HG03025 (cell line): ENCODE data around the gene UBXN10.

Source experiments
- ATAC-seq: cut with Tn5 transposase; IDR thresholded peaks from one replicate; pipeline ENCODE4 v1.9.1; 2021; ENCODE audit warnings: mild to moderate bottlenecking, moderate library complexity; ENCODE audit not compliant: unreplicated experiment, low FRiP score

UBXN10 gene

GRCh38 chr1:20180844-20181207 lies 5.1 kb upstream of the UBXN10 start:
- no peak for ATAC-seq

- no peak for ATAC-seq
Observed at GRCh38 chr1:20182415-20182814, 3.5 kb upstream of the UBXN10 start.

DNA sequence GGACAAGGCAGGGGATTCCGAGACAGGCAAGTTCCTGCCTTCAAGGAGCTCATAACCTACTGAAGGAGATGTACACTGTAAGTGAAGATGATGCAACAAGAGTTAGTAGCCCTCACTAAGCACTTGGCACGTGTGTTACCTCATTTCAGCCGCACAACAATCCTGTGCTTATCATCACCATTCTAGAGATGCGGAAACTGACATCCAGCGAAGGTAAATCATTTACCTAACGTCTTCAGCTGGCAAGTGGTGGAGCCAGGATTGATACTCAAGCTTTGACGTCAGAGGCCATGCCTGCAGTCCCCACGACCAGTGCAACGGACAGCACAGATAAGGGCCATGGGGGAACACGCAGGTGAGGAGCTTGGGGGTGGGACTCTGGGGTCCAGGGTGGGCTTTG lies 2.9 kb upstream of the UBXN10 start:
- no peak for ATAC-seq

GRCh38 chr1:20183616-20184271 lies 2.2 kb upstream of the UBXN10 start:
- ATAC-seq, result no peak

- ATAC-seq, result no peak
Observed at GRCh38 chr1:20184481-20184900, 1.4 kb upstream of the UBXN10 start.

DNA sequence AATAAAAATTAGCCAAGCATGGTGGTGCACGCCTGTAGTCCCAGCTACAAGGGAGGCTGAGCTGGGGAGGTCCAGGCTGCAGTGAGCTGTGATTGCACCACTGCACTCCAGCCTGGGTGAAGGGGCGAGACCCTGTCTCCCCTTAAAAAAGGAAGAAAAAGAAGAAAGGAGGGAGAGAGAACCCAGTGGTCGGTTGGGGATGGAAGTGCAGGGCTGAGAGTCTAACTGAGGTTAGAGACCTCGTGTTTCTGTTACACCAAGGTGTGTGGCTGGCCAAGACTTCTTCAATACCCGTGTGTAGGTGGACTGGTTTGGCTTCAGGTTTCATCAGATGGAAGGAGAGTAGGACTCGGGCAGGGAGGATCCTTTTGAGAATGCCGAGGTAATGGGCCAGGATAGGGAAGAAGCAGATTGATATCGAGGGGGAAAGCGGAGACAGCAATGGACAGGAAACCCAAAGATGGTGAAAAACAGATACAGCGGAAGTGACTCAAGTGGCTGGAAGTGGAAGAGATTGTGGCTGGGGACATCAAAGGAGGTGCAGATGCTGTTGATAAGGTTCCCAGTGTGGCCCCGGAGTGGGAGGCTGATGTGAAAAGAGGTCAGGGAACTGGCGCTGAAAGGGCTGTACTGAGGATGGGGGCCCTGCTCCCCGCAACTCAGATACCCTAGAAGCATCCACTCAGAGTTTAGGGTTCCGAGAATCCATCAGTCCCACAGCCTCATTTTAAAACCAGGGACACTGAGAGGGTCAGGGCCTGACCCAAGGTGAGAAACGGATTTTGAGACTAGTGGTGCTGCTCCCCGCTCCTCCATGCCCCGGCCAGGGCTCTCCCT lies 681 bp upstream of the UBXN10 start:
- no peak for ATAC-seq

- ATAC-seq, result no peak
Observed at GRCh38 chr1:20187103-20187812, 1.4 kb downstream of the UBXN10 start.

GRCh38 chr1:20187813-20188454 lies 2.0 kb downstream of the UBXN10 start:
- no peak for ATAC-seq

DNA sequence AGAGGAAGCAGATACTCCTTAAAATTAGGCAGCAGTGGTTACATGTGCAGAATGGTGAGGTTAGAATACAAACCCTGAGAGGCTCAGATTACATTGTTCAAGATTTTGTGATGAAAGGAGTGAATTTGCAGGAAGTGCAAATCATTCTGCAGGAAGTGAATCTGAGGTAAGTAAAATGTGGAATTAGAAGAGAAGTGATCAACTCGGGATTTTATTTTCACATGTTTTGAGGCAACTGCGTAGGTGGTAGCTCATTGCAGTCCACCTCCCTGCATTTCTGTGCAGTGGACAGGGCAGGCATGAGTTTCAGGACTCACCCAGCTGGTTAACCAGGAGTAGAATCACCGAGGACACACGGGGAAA lies 2.5 kb downstream of the UBXN10 start:
- ATAC-seq, result no peak

- no peak for ATAC-seq
Observed at GRCh38 chr1:20189664-20190063, 3.8 kb downstream of the UBXN10 start.

DNA sequence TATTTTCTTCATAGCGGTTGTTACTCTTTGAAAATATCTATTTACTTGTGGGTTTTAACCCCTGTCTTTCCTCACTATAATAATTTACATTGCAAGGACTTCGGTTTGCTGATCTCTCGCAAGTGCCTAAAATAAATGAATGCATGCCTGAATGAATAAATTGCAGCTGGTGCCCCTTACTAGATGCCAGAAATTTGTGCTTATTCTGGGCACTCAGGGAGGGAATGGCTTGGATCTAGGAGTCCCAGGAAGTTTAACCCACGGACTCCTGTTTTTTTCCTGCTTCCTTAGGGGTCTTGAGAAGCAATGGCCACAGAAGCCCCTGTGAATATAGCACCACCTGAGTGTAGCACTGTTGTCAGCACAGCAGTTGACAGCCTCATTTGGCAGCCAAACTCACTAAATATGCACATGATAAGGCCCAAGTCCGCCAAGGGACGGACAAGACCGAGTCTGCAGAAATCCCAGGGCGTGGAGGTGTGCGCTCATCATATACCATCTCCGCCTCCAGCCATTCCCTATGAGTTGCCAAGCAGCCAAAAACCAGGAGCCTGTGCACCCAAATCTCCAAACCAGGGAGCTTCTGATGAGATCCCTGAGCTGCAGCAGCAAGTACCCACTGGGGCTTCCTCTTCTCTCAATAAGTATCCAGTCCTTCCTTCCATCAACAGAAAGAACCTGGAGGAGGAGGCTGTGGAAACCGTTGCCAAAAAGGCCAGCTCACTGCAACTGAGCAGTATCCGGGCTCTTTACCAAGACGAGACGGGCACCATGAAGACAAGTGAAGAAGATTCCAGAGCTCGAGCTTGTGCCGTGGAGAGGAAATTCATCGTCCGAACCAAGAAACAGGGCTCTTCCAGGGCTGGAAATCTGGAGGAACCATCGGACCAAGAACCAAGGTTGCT lies 4.6 kb downstream of the UBXN10 start:
- no peak for ATAC-seq

- ATAC-seq, result no peak
Observed at GRCh38 chr1:20191266-20191825, 5.5 kb downstream of the UBXN10 start.

GRCh38 chr1:20192364-20192763 lies 6.5 kb downstream of the UBXN10 start:
- ATAC-seq, result no peak

DNA sequence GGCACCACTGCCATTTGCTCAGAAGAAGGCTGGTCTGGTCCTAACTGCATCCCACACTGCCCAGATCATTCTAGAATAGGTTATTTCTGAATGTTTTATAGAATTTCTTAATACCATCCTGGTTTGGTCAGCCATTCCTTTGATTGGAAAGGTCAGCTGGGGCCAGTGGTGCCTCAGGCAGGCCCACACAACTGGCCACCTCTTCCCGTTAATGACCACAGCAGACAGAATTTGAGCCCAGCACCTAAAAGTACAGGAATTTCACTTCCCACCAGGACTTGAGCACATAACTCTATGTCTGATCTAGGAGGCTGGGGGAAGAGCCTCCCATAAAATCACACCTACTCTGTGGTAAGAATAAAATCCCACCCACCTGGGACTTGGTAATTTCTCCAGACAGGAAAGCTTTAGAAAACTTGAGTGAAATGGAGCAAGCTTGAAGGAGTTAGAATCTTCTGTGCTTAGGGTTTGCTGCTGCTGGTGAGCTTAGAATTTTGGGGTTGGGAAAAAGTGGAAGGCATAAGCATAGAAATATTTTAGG lies 7.0 kb downstream of the UBXN10 start:
- no peak for ATAC-seq

GRCh38 chr1:20194224-20194623 lies 8.3 kb downstream of the UBXN10 start:
- ATAC-seq, result no peak

DNA sequence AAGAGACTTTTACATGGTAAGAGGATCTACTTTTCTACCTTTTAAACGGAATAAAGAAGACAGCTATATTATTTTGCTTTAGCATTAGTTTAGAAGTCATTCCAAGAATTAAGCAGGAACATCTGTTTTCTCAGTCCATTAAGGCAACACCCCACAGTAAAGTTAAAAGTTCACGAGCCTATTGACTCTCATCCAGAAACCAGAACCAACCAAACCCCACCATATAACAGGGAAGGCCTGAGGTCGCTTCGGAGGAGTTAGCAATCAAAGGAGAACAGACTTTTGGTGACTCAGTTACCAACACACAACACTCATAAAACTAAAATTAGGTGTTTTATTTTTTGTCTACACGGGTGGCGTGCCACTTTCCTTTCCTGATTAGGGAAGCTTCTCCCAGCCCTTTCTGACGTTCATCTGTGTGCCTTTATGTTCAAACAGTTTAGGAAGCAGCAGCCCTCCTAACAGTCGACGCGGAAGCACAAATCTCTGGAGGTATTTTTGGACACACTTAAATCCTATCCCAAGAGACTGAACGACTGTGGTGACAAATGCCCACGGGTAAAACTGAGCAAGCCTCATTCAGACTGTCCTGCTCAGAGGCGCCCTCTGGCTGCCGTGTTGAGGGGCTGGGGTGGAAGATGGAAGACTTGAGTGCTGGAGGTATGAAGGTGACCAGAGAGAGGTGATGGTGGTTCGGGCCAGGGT lies 9.0 kb downstream of the UBXN10 start:
- no peak for ATAC-seq

DNA sequence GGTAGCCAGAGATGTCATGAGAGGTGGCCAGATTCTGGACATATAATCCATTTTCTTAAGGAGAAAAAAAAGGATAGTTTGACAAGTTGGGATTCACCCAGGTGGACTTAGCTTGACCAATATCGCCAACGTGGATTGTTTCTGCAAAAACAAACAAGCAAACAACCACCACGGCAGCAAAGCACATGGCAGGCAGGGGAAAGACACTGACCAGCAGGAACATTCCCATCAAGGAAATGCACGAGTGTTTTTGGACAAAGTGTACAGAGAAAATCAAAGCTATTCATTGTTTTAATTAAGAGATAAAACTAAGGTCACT lies 9.5 kb downstream of the UBXN10 start:
- ATAC-seq, result no peak

DNA sequence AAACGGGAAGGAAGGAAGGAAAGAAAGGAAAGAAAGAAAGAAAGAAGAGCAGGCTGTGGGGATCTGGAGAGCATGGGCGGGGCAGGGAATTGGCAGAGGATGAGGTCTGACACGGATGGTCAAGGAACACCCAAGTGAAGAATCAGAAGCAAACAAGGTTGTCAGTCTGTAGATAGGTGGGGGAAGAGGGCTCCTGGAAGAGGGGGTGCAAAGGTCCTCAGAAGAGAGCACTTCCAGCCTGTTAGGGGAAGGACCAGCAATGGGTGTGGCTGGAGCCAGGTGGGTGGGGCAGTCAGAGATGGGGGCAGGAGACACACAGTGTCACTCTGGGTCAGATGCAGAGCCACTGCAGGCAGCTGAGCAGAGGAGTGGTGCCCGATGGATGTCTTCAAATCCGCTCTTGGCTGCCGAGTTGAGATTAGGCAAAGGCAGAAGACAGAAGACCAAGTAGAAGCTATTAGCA lies 11.5 kb downstream of the UBXN10 start:
- ATAC-seq, result no peak

DNA sequence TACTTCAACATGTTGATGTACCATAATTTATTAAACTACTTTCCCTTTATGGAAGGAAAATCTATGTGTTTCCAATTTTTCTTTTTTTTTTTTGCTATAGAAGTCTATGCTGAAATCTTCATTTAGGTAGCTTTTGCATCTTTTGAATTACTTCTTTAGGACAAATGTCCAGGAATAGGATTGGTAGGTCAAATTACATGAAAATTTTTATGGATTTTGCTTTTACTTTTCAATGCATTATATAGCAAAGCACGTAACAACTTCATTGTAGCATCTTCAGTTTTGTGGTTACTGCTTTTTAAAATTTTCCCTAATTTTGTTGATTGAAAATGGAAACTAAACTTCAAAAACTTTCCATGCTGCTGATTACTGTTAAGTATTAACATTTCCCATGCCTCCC lies 12.4 kb downstream of the UBXN10 start:
- ATAC-seq, result no peak
